Fibroblast of the conjunctiva (primary cell): ENCODE results near the gene VEZF1.
"Not testable (repeated sequence)": the region's sequence is repeated elsewhere in the genome, so short reads cannot be mapped to it uniquely, and the experiment has no call there.

Source experiments
- DNase-seq: peaks from one replicate; pipeline ENCODE4 v3.0.0-alpha.2; 2010; ENCODE audit warnings: low read depth

The VEZF1 gene

DNA sequence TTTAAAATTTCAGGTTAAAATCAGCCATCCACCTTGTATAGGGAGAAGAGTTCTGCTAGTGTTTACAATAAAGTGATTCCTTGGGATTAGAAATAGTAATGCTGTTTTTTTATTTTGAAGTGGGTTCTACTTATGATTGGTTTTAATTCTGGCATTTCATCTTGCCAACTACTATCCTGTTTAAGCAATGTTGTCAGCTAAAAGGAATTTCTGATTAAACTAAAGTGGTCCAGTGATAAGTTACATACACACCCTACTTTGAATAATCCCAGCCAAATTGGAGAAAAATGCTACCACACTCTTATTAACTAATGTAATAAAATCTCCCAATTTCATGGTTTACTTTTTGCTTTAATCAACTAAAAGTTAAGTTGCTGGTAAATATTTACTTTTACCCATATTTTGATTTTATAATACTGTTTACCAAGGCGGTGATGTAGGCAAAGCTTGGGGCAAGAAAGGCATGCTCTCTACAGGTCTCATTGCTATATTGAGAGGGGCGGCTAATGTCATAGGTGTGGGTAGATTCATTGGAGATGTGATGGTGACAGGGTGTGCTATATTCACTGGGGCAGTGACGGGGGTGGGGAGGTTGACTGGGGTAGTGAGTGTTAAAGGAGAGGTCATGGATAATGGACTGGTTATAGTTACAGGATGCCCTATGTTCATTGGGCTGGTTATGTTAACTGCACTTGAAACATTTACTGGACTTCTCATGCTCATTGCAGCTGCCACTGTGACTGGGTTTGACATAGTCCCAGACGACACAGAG lies 13.8 kb downstream of the VEZF1 start:
- DNase-seq, result not testable (repeated sequence)

DNA sequence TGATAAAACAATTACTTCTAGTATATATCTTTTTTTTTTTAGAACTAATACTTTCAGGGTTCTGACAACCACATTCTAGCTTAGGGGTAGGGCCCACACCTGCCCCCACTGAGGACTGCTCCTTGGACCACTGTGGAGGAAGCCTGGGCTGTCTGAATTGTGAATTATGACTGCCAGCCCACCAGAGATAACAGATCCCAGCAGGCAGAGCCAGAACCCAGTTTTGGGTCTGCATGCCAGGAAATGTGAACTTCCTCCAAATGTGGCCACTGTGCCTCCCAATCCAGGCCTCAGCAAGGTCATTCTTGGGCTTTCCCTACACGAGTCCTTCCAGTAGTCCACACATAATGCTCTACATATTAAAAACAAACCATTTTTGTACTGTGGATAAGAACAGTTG lies 15.9 kb downstream of the VEZF1 start:
- DNase-seq, result no peak

GRCh38 chr17:57971572-57971971 lies 16.5 kb downstream of the VEZF1 start:
- DNase-seq, result no peak

GRCh38 chr17:57970710-57971109 lies 17.3 kb downstream of the VEZF1 start:
- DNase-seq, result no peak

GRCh38 chr17:57968456-57968855 lies 19.6 kb downstream of the VEZF1 start:
- no peak for DNase-seq

- DNase-seq, result no peak
Observed at GRCh38 chr17:57966875-57967274, 21.2 kb downstream of the VEZF1 start.

- DNase-seq, result no peak
Observed at GRCh38 chr17:57966246-57966645, 21.8 kb downstream of the VEZF1 start.

- no peak for DNase-seq
Observed at GRCh38 chr17:57965521-57966160, 22.4 kb downstream of the VEZF1 start.

GRCh38 chr17:57963149-57963511 lies 24.9 kb downstream of the VEZF1 start:
- DNase-seq, result no peak

- no peak for DNase-seq
Observed at GRCh38 chr17:57962279-57963148, 25.5 kb downstream of the VEZF1 start.

DNA sequence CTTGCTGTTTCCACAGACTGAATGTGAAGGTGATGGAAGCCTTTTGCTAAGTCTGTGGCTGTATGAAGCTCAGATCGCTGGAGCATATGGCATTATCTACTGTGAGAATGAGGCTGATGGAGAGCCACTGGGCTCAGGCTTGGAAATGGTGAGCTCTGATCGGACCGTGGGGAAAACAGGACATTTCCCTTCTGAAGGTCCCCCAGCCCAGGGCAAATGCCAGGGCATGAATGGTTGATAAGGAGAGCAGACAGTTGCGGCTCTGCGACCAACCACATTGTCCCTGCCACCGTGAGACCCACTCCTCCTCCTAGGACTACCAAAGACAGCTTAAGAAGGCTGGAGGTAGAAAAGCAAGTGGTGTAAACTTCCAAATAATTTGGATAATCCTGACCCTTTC lies 28.1 kb downstream of the VEZF1 start:
- DNase-seq, result no peak

- not testable (repeated sequence) for DNase-seq
Observed at GRCh38 chr17:57958391-57958790, 29.7 kb downstream of the VEZF1 start.

GRCh38 chr17:57957886-57958285 lies 30.2 kb downstream of the VEZF1 start:
- DNase-seq, result no peak

GRCh38 chr17:57957120-57957850 lies 30.8 kb downstream of the VEZF1 start:
- DNase-seq, result no peak

GRCh38 chr17:57956291-57957119 lies 31.5 kb downstream of the VEZF1 start:
- no peak for DNase-seq

GRCh38 chr17:57955183-57955931 lies 32.7 kb downstream of the VEZF1 start, which contains the start of gene CUEDC1:
Gene CUEDC1 (minus strand): TSS chr17:57955412. CDS start chr17:57885564, 69,848 bp downstream.
- DNase-seq, result no peak

- DNase-seq, result no peak
Observed at GRCh38 chr17:57954397-57955182, 33.5 kb downstream of the VEZF1 start.

GRCh38 chr17:57953705-57954396 lies 34.2 kb downstream of the VEZF1 start:
- no peak for DNase-seq

DNA sequence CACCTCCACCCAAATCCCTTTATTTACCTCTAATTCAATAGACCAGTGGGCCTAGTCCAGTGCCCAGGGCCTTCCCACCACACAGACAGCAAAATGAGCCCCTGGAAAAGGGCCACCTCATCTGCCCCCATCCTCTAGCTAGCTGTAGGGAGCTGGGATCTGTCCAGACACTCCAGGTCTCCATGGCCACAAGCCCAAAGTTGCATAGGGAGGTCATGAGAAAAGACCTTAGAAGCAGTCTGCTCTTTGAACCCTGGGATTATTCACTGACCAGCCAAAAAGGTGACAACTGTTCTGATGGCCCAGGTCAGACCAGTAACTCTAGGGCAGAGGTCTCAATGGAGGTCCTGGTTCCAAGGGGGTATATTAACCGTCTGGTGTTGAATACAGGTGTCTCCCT lies 34.8 kb downstream of the VEZF1 start:
- DNase-seq, result no peak
